PC-9 (cell line): ENCODE data around the gene COMT.

Experiments
- EZH2 ChIP-seq: fragments of 200-600 bp; sonication (generic); IDR thresholded peaks from 2 replicates; pipeline ENCODE4 v1.8.0; 2017; ENCODE audit warnings: antibody characterized with exemption, low read depth
- TF ChIP-seq, protein P1 (sequence below): fragments of 200-600 bp; sonication (generic); conservative IDR thresholded peaks from 2 replicates; pipeline ENCODE4 v1.6.1; 2017; ENCODE audit warnings: mixed run types, antibody characterized with exemption, mild to moderate bottlenecking, moderate library complexity

- TF ChIP-seq, protein P1, sequence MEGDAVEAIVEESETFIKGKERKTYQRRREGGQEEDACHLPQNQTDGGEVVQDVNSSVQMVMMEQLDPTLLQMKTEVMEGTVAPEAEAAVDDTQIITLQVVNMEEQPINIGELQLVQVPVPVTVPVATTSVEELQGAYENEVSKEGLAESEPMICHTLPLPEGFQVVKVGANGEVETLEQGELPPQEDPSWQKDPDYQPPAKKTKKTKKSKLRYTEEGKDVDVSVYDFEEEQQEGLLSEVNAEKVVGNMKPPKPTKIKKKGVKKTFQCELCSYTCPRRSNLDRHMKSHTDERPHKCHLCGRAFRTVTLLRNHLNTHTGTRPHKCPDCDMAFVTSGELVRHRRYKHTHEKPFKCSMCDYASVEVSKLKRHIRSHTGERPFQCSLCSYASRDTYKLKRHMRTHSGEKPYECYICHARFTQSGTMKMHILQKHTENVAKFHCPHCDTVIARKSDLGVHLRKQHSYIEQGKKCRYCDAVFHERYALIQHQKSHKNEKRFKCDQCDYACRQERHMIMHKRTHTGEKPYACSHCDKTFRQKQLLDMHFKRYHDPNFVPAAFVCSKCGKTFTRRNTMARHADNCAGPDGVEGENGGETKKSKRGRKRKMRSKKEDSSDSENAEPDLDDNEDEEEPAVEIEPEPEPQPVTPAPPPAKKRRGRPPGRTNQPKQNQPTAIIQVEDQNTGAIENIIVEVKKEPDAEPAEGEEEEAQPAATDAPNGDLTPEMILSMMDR, result no peak
- no peak for TF ChIP-seq EZH2
Measured at GRCh38 chr22:19897726-19898125, 43.8 kb upstream of the COMT start.
